SU-DHL-6 (cell line): Measurements from ENCODE around the gene KIF4B.

ENCODE experiments used
- H2AFZ ChIP-seq: fragments of 200-600 bp; sonication (generic); 2 replicates; pipeline ENCODE4 v1.6.1; 2014; ENCODE audit warnings: low read depth, mild to moderate bottlenecking, moderate library complexity, mixed read lengths, antibody characterized with exemption, low read length; ENCODE audit not compliant: severe bottlenecking
- H3F3A ChIP-seq: fragments of 200-600 bp; shearing (Covaris generic); 2 replicates; pipeline ENCODE4 v1.6.0; 2016; ENCODE audit warnings: antibody characterized with exemption, mild to moderate bottlenecking; ENCODE audit not compliant: insufficient read depth
- H3K27ac ChIP-seq: fragments of 200-600 bp; sonication (generic); 2 replicates; pipeline ENCODE4 v1.5.1; 2016; ENCODE audit warnings: low read depth, mild to moderate bottlenecking, low read length, moderate library complexity, mixed read lengths
- H3K27me3 ChIP-seq: fragments of 200-600 bp; sonication (generic), shearing (Covaris generic); 2 replicates; pipeline ENCODE4 v1.6.0; 2014; ENCODE audit warnings: mild to moderate bottlenecking, low read length
- H3K36me3 ChIP-seq: fragments of 200-600 bp; sonication (generic); 2 replicates; pipeline ENCODE4 v1.6.1; 2014; ENCODE audit warnings: mild to moderate bottlenecking, low read length, mixed read lengths
- H3K4me2 ChIP-seq: fragments of 300-600, 200-600 bp; shearing (Covaris generic), sonication (generic); 2 replicates; pipeline ENCODE4 v1.6.0; 2014; ENCODE audit warnings: low read length, low read depth, mild to moderate bottlenecking; ENCODE audit not compliant: poor library complexity, severe bottlenecking
- H3K4me3 ChIP-seq: fragments of 200-600 bp; sonication (generic); 2 replicates; pipeline ENCODE4 v1.5.1; 2014; ENCODE audit warnings: antibody characterized with exemption, low read length, mild to moderate bottlenecking, mixed read lengths; ENCODE audit not compliant: insufficient read depth, poor library complexity, severe bottlenecking
- H3K79me2 ChIP-seq: fragments of 200-600 bp; sonication (generic); 2 replicates; pipeline ENCODE4 v1.6.1; 2014; ENCODE audit warnings: mild to moderate bottlenecking, low read length, moderate library complexity; ENCODE audit not compliant: insufficient read depth
- H3K9ac ChIP-seq: fragments of 200-600 bp; sonication (generic); 2 replicates; pipeline ENCODE4 v1.7.0; 2014; ENCODE audit warnings: mild to moderate bottlenecking, low read length
- H3K9me2 ChIP-seq: fragments of 200-600 bp; sonication (generic); replicated peaks from 2 replicates; pipeline ENCODE4 v1.6.1; 2014; ENCODE audit warnings: low read length; ENCODE audit not compliant: insufficient read depth
- H3K9me3 ChIP-seq: fragments of 200-600 bp; sonication (generic); 2 replicates; pipeline ENCODE4 v1.6.1; 2014; ENCODE audit warnings: low read length, mixed read lengths; ENCODE audit not compliant: insufficient read depth
- H4K20me1 ChIP-seq: fragments of 200-600 bp; sonication (generic); 2 replicates; pipeline ENCODE4 v1.6.1; 2014; ENCODE audit warnings: low read depth, mild to moderate bottlenecking, antibody characterized with exemption, low read length, moderate library complexity, mixed read lengths
- EZH2phosphoT487 ChIP-seq: fragments of 200-600 bp; sonication (generic), shearing (Covaris generic); conservative IDR thresholded peaks from 2 replicates; pipeline ENCODE4 v1.6.1; 2018; ENCODE audit warnings: mild to moderate bottlenecking, antibody characterized with exemption, low read length, moderate library complexity, mixed read lengths
- TF ChIP-seq, protein P1 (sequence below): fragments of 200-600 bp; sonication (generic); IDR thresholded peaks from one replicate; pipeline ENCODE4 v1.5.1; 2017; ENCODE audit warnings: antibody characterized with exemption, mild to moderate bottlenecking, low read length, moderate library complexity; ENCODE audit not compliant: insufficient read depth, poor library complexity, severe bottlenecking

The KIF4B gene

DNA sequence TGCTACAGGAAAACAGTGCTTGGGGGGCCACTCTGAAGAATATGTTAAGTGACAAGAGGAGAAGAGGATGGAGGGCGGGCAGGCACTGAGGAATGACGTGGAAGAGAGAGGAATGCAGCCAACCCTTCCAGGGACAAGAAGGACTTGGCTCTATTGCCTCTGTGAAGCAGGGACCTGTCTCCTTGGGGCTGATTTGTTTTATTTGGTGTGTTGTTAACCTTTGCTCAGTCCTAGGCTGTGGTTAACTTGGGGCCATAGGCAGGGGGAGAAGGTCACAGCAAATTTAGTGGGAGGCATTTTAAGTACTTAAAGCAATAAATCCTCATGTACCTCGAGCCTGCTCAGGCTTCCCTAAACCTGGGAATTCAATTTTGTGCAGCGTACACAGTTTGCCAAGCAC is 39.9 kb downstream of the KIF4B start:
- Histone ChIP-seq H3K4me2 (no peak overlapping the region), H3K79me2 (no peaks in the 10 kb centered on the region), H3K9me2 (no peaks in the 10 kb centered on the region), H3K27me3 (no peaks in the 10 kb centered on the region), H3K9me3 (no peaks in the 10 kb centered on the region), H2AFZ (no peak overlapping the region), H3K9ac (no peak overlapping the region), H3K4me3 (no peak overlapping the region), H4K20me1 (no peaks in the 10 kb centered on the region), H3K36me3 (no peaks in the 10 kb centered on the region), H3K27ac (no peak overlapping the region), H3F3A (no peaks in the 10 kb centered on the region)
- TF ChIP-seq, protein P1, sequence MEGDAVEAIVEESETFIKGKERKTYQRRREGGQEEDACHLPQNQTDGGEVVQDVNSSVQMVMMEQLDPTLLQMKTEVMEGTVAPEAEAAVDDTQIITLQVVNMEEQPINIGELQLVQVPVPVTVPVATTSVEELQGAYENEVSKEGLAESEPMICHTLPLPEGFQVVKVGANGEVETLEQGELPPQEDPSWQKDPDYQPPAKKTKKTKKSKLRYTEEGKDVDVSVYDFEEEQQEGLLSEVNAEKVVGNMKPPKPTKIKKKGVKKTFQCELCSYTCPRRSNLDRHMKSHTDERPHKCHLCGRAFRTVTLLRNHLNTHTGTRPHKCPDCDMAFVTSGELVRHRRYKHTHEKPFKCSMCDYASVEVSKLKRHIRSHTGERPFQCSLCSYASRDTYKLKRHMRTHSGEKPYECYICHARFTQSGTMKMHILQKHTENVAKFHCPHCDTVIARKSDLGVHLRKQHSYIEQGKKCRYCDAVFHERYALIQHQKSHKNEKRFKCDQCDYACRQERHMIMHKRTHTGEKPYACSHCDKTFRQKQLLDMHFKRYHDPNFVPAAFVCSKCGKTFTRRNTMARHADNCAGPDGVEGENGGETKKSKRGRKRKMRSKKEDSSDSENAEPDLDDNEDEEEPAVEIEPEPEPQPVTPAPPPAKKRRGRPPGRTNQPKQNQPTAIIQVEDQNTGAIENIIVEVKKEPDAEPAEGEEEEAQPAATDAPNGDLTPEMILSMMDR, result no peak
- TF ChIP-seq EZH2phosphoT487, result no peak

DNA sequence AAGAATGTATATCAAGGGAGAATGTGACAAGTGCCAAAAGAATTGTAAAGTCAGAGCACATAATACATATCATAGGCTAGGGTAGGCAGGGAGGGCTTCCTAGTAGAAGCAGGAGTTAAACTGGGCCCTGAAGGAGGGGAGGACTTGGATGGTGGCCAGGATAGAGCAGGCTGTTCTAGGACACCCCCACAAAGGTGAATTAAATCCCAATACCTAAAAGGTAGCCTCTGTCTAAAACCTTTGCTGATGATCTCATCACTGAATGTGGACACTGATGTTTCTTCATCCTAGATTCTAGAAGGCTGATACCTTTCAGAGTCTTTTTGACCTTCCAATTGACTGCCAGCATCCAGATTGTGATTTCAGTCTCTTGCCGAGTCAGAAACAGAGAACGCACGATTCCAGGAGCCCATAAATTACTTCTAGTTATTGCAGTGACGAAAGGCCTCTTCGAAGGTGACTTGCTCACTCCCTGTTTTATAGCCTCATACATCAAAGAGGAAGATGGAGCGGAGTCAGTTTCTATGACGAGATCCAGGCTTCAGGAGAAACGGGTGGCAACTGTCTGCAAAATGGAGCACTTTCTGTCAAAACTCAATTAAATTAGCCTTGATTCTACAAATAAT is 43.2 kb downstream of the KIF4B start:
- Histone ChIP-seq H3K36me3 (no peaks in the 10 kb centered on the region), H3K9ac (no peak overlapping the region), H4K20me1 (no peaks in the 10 kb centered on the region), H3K9me3 (no peaks in the 10 kb centered on the region), H3K79me2 (no peaks in the 10 kb centered on the region), H2AFZ (no peak overlapping the region), H3K4me2 (no peak overlapping the region), H3K9me2 (no peaks in the 10 kb centered on the region), H3K27me3 (no peaks in the 10 kb centered on the region), H3K27ac (no peak overlapping the region), H3K4me3 (no peak overlapping the region), H3F3A (no peaks in the 10 kb centered on the region)
- TF ChIP-seq, protein P1, result no peak
- no peak for TF ChIP-seq EZH2phosphoT487

DNA sequence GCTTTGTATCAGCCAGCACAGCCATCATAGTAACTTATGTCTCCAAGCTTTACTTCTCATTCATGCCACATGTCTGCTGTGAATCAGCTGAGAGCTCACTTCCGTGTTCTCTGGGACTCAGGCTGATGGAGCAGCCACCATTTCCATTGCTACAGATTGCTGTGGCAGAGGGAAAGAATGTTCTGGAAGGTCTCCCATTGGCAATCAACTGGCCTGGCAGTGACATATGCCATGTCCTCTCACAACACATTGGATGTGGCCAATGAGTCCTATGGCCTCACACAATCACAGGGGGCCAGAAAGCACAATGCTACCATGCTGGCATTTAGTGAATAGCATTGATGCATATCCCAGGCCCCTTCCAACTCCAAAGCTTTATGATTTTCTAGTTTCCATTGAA is 44.1 kb downstream of the KIF4B start:
- H3K27me3 ChIP-seq, result no peaks in the 10 kb centered on the region
- no peaks in the 10 kb centered on the region for H3K9me2 ChIP-seq
- H3K79me2 ChIP-seq, result no peaks in the 10 kb centered on the region
- H4K20me1 ChIP-seq, result no peaks in the 10 kb centered on the region
- H2AFZ ChIP-seq, result no peak overlapping the region
- H3F3A ChIP-seq, result no peaks in the 10 kb centered on the region
- no peak overlapping the region for H3K4me3 ChIP-seq
- H3K9me3 ChIP-seq, result no peaks in the 10 kb centered on the region
- no peak overlapping the region for H3K4me2 ChIP-seq
- no peak overlapping the region for H3K9ac ChIP-seq
- TF ChIP-seq, protein P1, result no peak
- TF ChIP-seq EZH2phosphoT487, result no peak
- H3K36me3 ChIP-seq, result no peaks in the 10 kb centered on the region
- H3K27ac ChIP-seq, result no peak overlapping the region
